GM21619 (cell line): Measurements from ENCODE around the gene HNRNPUL1.
"Not testable (repeated sequence)": the region's sequence is repeated elsewhere in the genome, so short reads cannot be mapped to it uniquely, and the experiment has no call there.

Source experiments
- ATAC-seq: cut with Tn5 transposase; IDR thresholded peaks from one replicate; pipeline ENCODE4 v1.9.1; 2021; ENCODE audit not compliant: unreplicated experiment

Gene HNRNPUL1

DNA sequence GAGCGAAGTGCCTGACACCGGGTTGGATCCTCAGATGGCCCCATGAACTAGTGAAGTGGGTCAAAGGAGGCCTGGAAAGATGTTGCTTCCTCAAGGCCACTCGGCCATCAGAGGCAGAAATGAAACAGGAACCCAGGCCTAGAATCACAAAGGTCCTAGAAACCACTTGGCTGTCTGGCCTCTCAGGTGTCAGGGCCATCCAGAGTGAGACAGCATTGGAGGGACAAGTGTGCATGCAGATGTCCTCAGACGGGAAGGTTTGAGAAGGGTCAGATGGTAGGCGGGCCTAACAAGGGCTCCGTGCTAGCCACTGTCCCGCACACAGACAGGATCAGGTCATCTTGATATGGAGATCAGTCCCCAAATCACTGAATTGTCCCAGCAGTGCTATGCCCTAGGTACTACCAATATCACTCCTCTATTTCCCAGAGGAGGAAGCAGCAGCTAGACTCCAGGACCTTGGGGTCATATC is 60.1 kb downstream of the HNRNPUL1 start:
- no peak for ATAC-seq

DNA sequence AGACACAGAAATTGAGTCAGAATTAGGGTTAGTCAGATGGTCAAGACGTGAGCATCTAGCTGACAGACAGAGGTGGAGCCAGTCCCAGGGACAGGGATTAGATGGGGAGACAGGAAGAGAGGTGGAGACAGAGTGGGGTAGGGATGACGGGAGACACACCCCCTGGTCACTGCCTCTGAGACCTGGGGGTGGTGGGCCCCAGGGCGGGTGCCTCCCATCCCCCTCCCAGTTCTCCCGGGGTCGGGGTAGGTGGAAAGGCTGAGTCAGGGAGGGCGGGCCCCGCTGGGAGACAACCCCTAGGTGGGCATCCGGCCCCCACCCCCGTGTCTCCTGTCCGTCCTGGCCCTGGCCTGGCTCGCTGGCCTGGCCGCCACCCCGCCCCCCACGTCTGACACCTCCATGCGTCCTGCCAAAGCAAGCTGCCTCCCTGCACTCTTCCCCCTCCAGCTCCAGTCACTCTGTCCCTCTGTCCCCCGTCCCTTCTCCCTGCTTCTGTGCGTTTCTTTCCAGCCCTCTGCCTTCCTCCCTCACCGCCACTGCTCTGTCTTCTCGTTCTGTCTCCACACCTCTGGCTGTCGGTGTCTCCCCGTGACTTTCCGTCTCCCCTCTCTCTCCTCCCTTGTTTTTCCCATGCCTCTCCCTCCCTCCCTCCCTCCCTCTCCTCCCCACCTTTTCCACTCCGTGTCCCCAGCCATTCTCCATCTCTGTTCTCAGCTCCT is 60.9 kb downstream of the HNRNPUL1 start:
- no peak for ATAC-seq

DNA sequence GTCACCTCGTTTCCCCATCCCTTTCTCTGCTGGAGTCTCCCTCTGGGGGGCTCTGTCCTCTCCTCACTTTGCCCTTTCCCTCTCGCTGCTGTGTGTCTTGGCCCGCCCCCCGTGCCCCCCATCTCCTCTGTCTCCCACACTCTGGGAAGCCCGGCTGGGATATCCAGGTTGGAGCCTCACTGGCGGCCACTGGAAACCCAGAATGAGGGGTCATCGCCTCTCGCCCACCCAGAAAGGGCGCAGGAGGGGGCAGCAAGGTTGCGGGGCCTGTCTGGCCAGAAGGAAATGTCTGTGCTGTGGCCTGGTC is 61.4 kb downstream of the HNRNPUL1 start:
- no peak for ATAC-seq

DNA sequence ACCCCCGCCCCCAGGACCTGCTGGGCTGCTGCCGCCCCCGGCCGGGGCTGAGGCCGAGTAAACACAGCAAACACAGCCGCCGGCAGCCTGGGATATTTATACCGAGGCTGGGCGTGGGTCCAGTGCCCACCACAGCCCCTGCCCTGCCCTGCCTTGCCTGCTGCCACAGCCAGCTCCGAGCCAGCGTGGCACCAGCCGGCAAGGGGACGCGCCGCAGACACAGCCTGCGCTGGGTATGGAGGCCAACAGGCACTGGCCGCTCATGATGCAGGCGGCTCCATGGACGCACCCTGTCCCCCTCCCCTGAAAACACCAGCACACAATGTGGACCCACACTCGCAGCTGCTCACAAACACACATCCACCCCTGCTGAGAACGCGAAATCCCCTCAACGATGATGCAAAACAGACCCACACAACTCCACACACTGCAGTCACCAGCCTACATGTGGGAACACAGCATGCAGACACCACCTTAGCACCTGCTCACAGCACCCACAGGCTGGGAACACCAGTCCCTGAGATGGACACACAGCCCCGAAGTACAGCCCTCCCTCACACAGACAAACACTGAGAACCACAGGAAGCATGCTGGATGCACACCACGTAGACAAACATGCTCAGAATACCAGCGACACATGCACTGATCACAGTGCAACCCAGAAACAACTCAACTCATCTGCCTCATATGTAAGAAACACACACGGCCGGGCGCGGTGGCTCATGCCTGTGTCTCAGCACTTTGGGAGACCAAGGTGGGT is 62.0 kb downstream of the HNRNPUL1 start:
- no peak for ATAC-seq

DNA sequence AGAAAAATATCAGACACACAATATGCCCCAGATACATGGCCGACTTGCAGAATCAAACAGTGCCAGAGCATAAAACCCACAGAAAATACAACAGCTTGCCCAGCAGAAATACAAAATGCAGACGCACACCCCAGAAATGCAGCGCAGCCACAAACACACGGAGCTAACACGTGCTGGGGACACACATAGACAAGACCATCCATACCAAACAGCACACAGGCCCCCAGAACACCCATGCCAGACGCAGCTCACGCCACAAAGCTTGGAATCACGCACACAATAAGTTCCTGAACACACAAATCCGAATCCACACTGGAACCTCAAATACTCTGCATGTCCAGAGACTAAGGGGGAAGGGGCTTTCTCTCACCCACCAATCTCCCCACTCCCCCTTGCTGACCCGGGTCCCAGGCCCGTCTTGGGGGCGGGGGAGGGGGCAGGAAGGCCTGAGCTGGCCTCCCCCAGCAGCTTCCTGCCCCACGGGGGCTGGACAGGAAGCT is 63.0 kb downstream of the HNRNPUL1 start:
- no peak for ATAC-seq

DNA sequence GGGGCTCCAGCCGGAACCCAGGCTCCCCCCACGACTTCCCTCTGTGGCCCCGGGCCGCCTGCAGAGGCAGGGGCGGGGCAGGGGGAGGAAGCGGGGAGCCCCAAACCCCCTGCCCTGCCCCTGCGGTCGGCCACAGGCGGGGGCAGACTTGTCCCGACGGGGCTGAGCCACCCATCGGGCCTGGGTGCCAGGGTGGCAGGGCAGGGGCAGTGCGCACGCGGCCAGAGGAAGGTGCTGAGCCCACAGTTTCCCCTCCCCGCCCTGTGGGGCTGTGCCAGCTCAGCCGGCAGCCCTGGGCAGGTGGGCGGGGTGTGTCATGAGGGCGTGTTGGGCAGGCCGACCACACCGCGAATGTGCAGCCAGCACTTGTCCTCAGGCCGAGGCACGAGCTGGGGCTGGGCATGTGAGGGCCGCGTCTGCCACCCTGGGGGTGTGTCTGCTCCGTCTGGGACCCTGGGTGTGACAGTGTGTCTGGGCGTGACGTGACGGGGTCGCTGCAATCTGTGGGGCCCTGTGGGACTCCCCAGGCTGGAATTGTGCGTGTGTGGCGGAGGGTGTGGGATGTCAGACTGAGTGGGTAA is 63.5 kb downstream of the HNRNPUL1 start:
- ATAC-seq: peak; percentile 42

DNA sequence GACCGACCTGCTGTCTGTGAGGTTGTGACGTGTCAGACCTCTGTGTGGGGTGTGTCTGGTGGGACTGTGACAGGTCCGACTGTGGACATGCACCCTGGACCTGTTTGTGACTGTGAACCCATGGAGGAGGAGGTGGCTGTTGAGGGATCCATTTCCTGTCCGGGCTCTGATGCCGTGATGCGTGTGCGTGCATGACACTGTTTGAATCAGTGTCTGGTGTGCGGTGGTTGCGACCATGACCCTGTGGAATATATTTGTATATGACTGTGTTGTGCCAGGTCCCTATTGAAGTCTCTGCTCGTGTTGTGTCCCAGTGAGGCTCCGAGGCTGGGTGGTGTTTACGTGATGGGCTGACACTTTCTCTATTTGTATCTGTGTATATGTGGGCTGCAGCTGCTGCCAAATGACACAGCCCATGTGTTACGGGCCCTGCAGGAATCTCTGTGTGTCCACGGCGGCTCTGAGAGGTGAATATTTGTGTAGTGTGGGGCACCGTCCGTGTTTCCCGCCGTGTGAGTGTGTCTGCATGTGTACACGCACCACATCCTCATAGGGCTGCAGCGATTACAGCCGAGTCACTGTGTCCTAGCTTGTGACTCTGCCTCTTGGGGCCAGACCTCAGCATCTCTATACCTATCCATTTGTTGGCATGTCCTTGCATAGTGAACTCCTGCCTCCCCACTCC is 64.1 kb downstream of the HNRNPUL1 start:
- ATAC-seq: peak; percentile 27

DNA sequence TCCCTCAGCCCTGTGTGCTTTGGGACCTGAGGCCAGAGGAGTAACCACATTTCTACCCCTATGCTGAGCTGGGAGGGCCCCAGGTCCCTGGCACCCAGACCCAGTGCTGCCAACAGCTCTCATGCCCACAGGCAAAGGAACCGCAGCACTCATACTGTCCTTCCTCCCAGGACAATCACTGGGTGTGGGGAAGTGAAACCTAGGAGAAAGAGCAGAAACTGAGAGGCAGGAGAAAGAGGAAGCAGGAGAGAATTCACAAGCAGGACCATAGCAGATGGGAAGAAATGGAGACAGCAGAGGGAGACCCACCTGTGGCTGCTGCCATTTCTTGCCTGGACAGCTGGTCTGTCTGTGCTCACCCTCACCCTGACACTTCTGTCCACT is 64.7 kb downstream of the HNRNPUL1 start:
- ATAC-seq: no peak

DNA sequence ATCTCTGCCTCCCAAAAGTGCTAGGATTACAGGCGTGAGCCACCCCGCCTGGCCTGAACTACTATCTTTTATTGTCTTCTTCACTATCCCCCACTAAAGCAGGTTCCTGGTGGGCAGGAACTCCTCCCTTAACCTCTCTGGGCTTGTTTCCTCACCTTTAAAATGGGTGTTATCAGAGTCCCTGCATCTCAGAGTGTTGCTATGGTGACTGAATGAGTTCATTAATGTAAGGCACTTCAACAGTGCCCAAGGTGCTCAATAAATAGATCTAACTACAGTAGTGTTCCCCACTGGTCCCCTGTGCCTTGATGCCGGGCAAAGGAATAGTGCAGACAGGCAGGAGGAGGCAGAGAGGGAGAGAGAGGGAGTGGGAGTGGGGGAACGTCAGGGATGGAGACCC is 66.3 kb downstream of the HNRNPUL1 start:
- ATAC-seq: no peak

DNA sequence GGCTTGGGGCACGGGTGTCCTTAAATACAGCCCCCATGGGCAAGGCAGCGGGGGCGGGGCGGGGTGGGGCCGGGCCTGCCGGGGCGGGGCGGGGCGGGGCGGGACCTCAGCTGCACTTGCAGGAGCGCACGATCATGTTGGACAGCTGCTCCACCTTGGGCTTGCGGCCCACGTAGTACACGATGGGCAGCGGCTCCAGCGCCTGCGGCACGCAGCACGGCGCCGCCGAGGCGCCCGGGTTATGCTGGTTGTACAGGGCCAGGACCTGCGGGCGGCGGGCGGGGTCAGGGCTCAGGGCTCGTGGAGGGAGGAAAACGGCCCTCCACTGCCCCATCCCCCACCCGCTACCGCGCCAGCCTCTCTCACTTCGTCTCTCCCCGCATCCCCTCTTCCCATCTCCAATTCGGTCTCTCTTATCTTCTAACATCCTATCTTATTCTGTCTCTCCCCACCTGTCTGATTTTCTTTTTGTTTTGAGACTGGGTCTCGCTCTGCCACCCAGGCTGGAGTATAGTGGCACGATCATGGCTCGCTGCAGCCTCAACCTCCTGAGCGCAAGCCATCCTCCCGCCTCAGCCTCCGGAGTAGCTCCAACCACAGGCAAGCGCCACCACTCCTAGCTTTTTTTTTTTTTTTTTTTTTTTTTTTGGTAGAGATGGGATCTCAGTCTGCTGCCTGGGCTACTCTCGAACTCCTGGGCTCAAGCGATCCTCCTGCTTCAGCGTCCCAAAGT is 66.9 kb downstream of the HNRNPUL1 start:
- no peak for ATAC-seq

DNA sequence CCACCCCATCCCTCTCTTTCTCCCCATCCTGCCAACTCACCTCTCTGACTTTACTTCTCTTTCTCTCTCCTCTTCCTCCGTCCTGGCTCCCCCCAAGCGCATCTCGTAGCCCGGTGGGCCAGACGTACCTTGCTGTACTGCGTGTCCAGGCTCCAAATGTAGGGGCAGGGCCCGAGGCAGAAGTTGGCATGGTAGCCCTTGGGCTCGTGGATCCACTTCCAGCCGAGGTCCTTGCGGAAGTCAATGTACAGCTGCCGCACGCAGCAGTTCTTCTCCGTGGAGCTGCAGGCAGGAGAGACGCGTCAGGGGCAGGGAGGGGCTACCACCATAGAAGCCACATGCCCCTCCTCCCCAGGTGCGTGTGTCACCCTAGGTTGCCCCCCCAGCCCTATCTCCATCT is 67.8 kb downstream of the HNRNPUL1 start:
- no peak for ATAC-seq

DNA sequence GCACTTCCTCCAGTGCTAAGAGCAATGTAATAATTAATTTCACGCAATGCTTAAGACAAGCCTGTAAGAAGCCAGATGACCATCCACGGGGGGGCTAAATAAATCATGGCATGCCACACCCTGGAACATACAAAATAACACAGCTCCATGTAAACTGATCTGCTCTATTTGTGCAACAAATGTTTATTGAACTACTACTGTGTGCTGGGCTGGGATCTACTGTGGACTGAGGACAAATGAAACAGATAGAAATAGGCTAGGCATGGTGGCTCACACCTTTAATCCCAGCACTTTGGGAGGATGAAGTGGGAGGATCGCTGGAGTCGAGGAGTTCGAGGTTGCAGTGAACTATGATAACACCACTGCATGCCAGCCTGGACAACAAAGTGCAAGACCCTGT is 68.3 kb downstream of the HNRNPUL1 start:
- no peak for ATAC-seq

DNA sequence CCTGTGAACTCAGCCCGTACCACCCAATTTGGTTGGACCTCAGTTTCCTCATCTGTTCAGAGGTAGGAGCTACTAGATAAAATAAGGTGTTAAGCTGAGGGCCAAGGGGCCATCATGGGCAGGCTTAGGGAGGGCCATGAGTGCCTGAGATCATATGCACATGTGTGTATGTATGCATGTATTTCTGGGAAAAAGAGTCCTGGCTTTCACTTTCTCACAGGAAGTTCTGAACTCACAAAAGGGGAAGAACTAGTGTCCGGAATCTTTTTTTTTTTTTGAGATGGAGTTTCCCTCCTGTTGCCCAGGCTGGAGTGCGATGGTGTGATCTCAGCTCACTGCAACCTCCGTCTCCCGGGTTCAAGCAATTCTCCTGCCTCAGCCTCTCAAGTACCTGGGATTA is 70.6 kb downstream of the HNRNPUL1 start:
- no peak for ATAC-seq

DNA sequence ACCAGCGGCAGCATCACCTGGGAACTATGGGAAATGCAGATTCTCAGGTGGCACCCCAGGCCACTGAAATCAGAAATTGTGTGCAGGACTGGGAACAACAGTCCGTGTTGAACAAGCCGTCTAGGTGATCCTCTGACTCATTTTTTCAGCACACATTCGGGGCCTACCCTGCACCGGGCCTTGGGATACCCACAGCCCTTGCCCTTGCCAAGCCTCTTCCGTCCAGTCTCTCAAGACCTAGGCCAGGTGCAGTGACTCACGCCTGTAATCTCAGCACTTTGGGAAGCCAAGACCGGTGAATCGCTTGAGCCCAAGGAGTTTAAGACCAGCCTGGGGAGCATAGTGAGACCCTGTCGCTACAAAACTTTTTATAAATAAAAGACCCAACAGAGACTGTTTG is 71.3 kb downstream of the HNRNPUL1 start:
- ATAC-seq: no peak

DNA sequence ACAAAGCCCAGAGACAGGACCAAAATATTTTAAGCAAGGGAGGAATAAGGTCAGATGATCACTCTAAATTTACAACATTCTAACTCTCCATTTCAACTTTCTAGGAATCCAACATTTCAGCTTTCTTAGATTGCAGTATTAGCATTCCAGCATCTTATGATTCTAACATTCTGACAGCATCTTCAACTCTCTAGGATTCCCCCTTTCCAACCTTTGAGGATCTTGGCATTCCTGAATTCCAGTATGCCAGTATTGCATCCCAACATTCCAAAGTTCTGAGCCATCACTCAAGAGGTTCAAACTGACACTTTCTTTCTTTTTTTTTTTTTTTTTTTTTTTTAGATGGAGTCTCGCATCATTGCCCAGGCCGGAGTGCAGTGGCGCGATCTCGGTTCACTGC is 75.8 kb downstream of the HNRNPUL1 start:
- no peak for ATAC-seq

DNA sequence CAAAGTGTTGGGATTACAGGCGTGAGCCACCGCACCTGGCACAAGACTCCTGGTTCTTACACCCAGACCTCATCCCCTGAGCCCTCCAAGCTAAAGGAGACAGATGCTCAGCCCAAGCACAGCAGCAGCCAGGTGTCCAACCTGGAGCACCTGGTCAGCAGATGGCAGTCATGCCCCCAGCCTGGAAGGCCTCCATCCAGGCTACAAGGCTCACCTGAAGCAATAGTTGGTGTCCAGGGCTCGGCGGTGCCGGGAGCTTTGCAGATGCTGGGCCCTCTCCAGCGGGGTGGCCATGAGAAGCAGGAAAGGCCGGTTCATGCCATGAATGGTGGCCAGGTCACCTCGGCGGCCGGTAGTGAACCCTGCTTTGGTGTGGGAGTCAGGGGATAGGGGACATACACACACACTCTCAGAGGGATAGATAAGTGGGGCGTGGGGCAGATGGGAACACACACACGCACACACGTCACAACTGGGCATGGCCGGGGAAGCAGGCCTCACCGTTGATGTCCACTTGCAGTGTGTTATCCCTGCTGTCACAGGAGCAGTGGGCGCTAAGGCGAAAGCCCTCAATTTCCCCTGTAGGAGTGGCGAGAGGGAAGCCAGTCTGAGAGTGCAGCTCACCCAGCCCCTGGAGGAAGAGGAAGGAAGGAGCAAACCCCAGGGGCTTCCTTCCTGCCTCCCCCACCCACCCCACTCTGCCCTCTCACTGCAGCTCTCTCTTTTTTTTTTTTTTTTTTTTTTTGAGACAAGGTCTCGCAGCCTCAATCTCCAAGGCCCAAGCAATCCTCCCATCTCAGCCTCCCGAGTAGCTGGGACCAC is 77.7 kb downstream of the HNRNPUL1 start:
- ATAC-seq: no peak

DNA sequence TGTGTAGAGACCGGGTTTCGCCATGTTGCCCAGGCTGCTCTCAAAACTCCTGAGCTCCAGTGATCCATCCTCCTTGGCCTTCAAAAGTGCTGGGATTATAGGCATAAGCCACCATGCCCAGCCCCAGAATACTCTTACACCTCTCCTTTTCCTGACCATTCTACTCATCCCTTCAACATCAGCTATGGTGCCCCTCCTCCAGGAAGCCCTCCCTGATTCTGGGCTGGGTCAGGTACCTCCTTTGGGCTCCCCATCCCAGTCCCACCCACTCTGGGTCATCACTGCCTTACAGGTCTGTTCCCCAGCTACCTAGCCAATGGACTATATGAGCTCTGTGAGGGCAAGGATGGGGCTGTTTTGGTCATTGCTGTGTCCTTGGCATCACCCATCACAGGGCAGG is 80.0 kb downstream of the HNRNPUL1 start:
- ATAC-seq: no peak

DNA sequence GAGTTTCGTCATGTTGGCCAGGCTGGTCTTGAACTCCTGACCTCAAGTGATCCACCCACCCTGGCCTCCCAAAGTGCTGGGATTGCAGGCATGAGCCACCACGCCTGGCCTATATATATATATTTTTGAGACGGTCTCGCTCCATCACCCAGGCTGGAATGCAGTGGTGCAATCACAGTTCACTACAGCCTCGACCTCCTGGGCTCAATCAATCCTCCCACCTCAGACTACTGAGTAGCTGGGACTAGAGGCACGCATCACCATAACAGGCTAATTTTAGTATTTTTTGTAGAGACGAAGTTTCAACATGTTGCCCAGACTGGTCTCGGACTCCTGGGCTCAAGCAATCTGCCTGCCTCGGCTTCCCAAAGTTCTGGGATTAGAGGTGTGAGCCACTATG is 82.7 kb downstream of the HNRNPUL1 start:
- not testable (repeated sequence) for ATAC-seq

DNA sequence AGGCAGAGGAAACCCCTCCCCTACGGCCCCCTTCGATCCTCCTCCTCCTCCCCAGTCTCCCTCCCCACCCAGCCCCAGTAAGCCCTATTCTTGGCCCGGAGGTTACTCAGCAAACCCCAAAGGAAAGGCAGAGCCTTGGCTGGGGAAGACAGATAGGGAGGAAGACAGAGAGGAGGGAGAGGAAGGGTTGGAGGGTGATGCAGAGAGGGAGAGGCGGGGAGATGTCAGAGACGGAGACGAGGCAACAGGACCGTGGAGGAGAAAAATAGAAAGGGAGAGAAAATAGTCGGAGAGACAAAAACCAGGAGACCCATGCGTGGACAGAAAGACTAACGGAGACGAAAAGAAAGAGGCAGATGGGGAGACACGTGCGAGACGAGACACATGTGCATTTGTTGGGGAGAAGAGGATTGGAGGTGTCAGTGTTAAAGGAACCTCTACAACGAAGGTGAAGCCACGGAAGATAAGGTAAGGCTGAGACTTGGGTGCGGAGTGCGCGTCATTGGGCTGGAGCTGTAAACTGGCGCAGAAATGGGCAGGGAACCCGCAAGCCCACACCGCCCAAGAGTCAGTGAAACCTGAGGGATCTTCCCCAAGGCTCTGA is 86.7 kb downstream of the HNRNPUL1 start:
- ATAC-seq: no peak
